Activated CD8-positive, alpha-beta memory T cell treated with anti-CD3 and anti-CD28 coated beads for 48 hours (primary cell): ENCODE results near the gene EXOC6.

Source experiments
- DNase-seq, 3 experiments: peaks; one replicate each; pipeline ENCODE4 v3.0.0-alpha.2; 2020; ENCODE audit warnings: low read depth in 2 of 3, low spot score in 2 of 3

Gene EXOC6

DNA sequence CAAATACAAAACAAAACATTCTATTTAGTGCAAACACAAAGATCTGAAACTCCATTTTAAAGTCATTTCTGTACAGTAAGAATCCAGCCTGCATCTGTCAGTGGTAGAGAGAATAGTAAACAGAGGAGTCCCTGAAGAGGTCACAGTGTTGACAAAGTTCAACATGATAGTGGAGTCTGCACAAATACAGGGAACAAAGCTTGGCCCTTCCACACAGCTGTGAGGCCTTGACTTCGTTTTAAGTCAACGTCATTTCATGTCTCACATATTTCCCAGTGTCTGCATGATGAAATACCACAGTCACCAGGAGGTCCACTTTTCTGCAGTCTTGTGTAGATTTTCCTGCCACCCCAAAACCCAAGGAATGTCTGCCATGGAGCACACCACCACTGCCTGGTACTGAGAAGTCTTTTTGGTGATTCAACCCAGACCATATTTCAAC, 258.3 kb downstream of the EXOC6 start:
- no peak for DNase-seq
